Measurements from ENCODE around the gene BAG2. TPM values are rescaled to one million over a fixed set of nuclear protein-coding genes. Genes with fewer than 3 reads are reported as not detected.

Gene BAG2
- total RNA-seq, 1 donor from 2014 or later: 8.8 TPM

DNA sequence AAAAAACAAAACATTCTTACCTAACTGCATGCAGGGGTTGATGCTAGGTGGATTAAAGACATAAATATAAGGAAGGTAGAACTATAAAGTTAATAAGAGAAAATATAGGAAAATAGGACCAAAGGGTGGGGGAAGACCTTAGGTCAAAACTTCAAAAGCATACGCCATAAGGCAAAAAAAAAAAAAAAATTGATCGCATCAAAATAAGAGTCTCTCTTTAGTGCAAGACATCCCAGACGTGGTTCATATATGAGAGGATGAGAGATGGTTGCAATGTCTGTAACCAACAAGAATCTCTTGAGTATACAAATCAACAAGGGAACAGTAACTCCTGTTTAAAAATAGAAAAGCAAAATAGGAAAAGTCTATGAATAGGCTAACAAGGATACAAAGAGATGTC is 8.5 kb downstream of the BAG2 start:
- Histone ChIP-seq H3K4me1 (peaks cover 24% of the 10 kb centered on the region), H3K4me3 (no peak overlapping the region), H3K9me3 (no peaks in the 10 kb centered on the region), H3K27ac (no peak overlapping the region), H3K27me3 (no peaks in the 10 kb centered on the region), H3K36me3 (peaks cover 0 to 19% of the 10 kb centered on the region in 2 donors)
- DNase-seq (ENCODE audit: extremely low spot score in 2 of 2): no peak
- TF ChIP-seq POLR2A (IDR thresholded peaks at IDR 0.05) (no peak), POLR2AphosphoS5 (IDR thresholded peaks at IDR 0.05; ENCODE audit: insufficient read depth in 1 of 2, low read depth in 1 of 2) (no peak), CTCF (IDR thresholded peaks at IDR 0.05) (no peak)
- intact Hi-C loops (cut with DNase I): no loop called here

DNA sequence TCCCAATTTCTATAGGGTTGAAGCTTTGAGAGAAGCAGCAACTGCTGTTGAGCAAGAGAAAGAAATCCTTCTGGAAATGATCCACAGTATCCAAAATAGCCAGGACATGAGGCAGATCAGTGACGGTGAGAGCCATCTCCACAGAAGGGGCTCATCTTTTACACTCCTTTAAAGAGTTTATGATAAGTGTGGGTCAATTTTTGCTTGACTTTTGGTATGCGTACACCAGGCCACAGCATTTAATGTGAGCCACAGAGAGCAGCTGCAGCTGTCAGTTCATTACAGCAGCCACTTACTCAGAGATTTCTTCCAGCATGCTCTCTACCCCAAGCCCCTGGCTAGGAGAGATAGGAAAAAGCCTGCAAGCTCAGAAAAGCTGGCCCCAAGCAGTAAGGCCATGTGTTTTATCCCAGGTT is 9.9 kb downstream of the BAG2 start:
- Histone ChIP-seq H3K36me3 (peaks cover 0 to 19% of the 10 kb centered on the region in 2 donors), H3K27ac (peak overlapping the region; percentile 19), H3K4me1 (peaks cover 16% of the 10 kb centered on the region), H3K27me3 (no peaks in the 10 kb centered on the region), H3K9me3 (no peaks in the 10 kb centered on the region), H3K4me3 (no peak overlapping the region)
- TF ChIP-seq POLR2A (IDR thresholded peaks at IDR 0.05) (no peak), POLR2AphosphoS5 (IDR thresholded peaks at IDR 0.05; ENCODE audit: insufficient read depth in 1 of 2, low read depth in 1 of 2) (no peak), CTCF (IDR thresholded peaks at IDR 0.05) (no peak)
- intact Hi-C loops (cut with DNase I): no loop called here
- DNase-seq (ENCODE audit: extremely low spot score in 2 of 2): no peak

DNA sequence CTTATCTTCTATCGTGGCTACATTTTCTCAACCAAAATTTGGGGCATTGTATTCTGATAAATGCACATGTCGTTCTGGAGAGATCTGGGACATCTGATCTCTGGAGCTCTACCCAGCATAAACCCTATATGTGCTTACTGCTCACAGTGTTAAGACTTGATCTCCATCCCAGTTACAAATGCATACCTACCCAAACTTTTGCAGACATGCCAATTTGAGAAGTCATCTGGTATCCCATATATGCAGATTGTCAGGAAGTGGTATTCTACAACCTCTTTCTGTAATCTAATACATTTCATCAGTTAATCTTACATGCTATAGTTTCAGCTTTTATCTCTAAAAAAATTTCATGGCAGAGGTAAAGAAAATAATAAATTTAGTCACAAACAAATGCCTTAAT is 11.2 kb downstream of the BAG2 start:
- intact Hi-C loops (cut with DNase I): no loop called here
- H3K9me3 ChIP-seq: no peaks in the 10 kb centered on the region
- no peak overlapping the region for H3K4me3 ChIP-seq
- TF ChIP-seq CTCF (IDR thresholded peaks at IDR 0.05) (no peak), POLR2AphosphoS5 (IDR thresholded peaks at IDR 0.05; ENCODE audit: insufficient read depth in 1 of 2, low read depth in 1 of 2) (no peak), POLR2A (IDR thresholded peaks at IDR 0.05) (no peak)
- DNase-seq (ENCODE audit: extremely low spot score in 2 of 2): no peak
- no peak overlapping the region for H3K27ac ChIP-seq
- no peaks in the 10 kb centered on the region for H3K27me3 ChIP-seq
- H3K4me1 ChIP-seq: peaks cover 9% of the 10 kb centered on the region
- H3K36me3 ChIP-seq: peaks cover 0 to 19% of the 10 kb centered on the region in 2 donors

- no peaks in the 10 kb centered on the region for H3K4me1 ChIP-seq
- TF ChIP-seq POLR2AphosphoS5 (IDR thresholded peaks at IDR 0.05; ENCODE audit: insufficient read depth in 1 of 2, low read depth in 1 of 2): peak in 1 of 2 donors; percentile 22
- TF ChIP-seq CTCF (IDR thresholded peaks at IDR 0.05): peak in 1 of 3 experiments; percentile 23
- no peak for TF ChIP-seq POLR2A (IDR thresholded peaks at IDR 0.05)
- H3K27ac ChIP-seq: no peak overlapping the region
- peaks cover 0 to 3% of the 10 kb centered on the region in 2 donors for H3K36me3 ChIP-seq
- intact Hi-C loops (cut with DNase I): loop anchor here (10.0 kb wide), 1 partner anchor 125 kb away; the partner anchor contains the start of gene PRIM2
- no peak for DNase-seq (ENCODE audit: extremely low spot score in 2 of 2)
- no peaks in the 10 kb centered on the region for H3K27me3 ChIP-seq
- H3K9me3 ChIP-seq: no peaks in the 10 kb centered on the region
- no peak overlapping the region for H3K4me3 ChIP-seq
These were observed 18.0 kb downstream of the BAG2 start for GRCh38 chr6:57190140-57190539.

DNA sequence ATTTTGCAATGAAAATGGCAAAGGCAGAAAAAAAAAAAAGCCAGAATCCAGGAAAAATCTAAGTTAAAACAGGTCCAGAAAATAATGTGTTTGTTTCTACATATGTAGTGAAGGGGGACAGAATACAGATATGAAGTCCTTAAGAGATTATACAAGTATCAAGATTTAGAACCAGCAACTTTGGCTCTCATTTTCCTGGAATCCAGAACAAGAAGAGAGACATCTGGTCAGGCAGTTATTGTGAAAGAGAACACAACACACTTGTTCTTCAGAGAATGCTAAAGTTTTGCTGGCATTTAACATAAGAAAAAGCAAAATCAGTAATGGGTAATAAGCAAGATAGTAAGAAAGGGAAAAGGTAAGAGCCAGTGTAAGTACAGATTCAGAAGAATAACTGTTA is 21.1 kb downstream of the BAG2 start:
- peaks cover 0 to 3% of the 10 kb centered on the region in 2 donors for H3K36me3 ChIP-seq
- H3K27ac ChIP-seq: peak overlapping the region; percentile 25
- TF ChIP-seq CTCF (IDR thresholded peaks at IDR 0.05) (no peak), POLR2AphosphoS5 (IDR thresholded peaks at IDR 0.05; ENCODE audit: insufficient read depth in 1 of 2, low read depth in 1 of 2) (no peak), POLR2A (IDR thresholded peaks at IDR 0.05) (no peak)
- no peak overlapping the region for H3K4me3 ChIP-seq
- no peaks in the 10 kb centered on the region for H3K4me1 ChIP-seq
- H3K27me3 ChIP-seq: no peaks in the 10 kb centered on the region
- H3K9me3 ChIP-seq: no peaks in the 10 kb centered on the region
- intact Hi-C loops (cut with DNase I): loop anchor here (10.0 kb wide), 1 partner anchor 122 kb away; the partner anchor contains the start of gene PRIM2
- no peak for DNase-seq (ENCODE audit: extremely low spot score in 2 of 2)

Measured in vagina (tissue), 2 donors.